ENCODE data around the gene MSN.

Gene MSN

DNA sequence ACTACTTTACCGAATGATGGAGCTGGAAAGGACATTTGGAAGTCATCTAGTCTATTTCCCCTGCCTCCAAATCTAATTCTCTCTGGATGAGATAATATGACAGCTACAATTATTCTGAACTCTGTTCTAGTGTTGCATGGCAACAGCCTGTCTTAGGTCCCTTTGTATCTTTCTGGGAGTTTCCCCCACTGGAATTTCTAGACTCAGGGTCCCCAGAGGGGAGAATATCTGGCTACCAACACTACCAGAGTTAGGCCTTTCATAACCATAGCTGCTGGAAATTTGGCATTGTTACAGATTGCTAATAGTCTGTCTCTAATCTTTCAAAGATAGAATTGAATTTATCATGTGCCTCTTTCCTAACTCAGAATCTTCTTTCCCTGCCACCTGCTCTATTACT lies 4.5 kb downstream of the MSN start:
- no peak for DNase-seq (ENCODE audit: extremely low read depth in 1 of 2, low read depth in 1 of 2)

- no peak for DNase-seq (ENCODE audit: extremely low read depth in 1 of 2, low read depth in 1 of 2)
These were observed 6.4 kb downstream of the MSN start for GRCh38 chrX:65673857-65674203.

DNA sequence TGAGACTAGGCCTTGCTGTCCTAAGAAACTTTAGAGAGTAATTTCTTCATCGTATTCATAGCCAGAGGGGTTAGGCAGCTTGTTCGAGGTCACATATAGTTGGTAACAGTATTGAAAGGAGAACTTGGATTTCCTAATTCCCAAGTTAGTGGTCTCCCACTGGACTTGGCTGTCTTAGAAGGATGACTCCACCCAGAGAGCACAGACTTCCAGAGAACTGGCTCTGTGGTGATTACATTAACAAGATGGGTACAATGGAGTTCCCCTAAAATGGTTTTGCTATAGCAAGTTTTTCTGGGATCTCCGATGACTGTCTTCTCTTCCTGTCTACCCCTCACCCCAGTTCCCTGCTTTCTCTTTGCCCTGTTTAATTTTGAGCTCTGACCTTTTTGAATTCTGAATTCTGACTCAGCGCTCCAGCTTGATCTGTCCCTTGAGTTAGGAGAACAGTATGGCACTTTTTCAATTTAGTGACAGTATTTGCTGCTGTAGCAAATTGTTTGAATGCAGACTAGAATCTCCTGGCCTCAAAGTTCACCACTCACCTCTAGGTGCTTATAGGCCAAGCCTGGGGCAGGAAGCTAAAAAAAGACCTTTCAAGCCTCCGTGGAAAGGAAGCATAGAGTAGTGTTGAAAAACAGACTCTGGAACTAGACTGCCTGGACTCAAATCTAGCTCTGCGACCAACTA lies 6.9 kb downstream of the MSN start:
- DNase-seq (ENCODE audit: extremely low read depth in 1 of 2, low read depth in 1 of 2): no peak

- no peak for DNase-seq (ENCODE audit: extremely low read depth in 1 of 2, low read depth in 1 of 2)
These were observed 10.6 kb downstream of the MSN start for GRCh38 chrX:65677954-65678469.

DNA sequence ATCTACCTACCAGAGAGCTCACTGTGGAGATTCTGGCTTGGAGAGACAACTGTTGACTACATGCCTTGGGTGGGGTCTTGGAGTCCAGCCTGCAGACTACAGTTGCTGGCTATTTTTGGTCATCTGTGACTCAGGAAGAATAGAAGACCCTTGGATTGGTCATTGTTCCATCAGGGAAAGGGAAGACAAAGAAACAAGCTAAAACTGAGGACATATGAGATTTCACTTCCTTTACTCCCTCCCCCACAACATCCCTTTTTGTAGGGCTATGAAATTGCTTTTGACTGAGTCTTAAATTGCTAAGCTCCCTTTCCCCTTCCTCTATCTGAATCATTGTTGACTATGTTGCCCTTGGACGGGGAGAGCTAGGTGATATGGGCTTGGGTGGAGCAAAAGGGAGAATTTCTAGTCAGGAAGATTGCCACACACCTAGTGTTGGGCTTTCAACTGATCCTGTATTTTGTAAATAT lies 11.7 kb downstream of the MSN start:
- DNase-seq (ENCODE audit: extremely low read depth in 1 of 2, low read depth in 1 of 2): no peak

DNA sequence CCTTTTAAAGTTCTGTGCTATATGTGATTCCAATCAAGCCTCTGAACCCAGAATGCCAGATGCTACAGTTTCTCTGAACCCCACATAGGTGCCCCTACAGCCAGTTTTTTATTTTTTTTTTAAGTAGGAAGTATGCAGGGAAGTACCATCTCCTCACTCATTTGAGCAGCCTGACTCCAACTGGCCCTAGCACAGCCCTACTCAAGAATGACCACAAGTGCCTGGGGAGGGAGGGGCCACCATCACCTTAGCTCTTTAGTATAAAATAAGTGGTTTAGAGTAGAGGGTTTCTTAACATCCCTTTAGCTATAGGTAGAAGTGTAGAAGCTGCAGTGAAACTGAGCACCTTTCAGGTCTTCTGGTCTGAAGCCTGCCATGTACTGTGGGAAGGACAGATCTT lies 14.4 kb downstream of the MSN start:
- no peak for DNase-seq (ENCODE audit: extremely low read depth in 1 of 2, low read depth in 1 of 2)

- no peak for DNase-seq (ENCODE audit: extremely low read depth in 1 of 2, low read depth in 1 of 2)
These were observed 17.7 kb downstream of the MSN start for GRCh38 chrX:65685112-65685511.

DNA sequence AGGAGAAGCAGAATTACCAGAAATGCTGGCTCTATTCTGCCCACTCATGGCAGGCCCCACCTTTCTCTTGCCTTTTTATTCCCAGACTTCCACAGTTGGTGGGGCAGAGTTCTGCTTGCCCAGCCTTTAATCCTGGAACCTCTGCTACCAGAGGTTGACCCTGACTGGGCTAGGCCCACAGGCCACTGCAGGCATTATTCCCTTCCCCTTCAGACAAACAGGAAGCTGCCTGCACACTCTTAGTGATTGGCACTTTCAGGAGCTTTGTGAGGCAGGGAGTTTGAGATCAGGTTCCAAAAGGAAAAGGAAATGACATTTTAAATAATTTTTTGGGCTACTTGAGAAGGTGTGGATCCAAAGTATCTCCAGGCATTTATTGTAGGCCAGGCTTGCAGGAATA lies 18.8 kb downstream of the MSN start:
- DNase-seq (ENCODE audit: extremely low read depth in 1 of 2, low read depth in 1 of 2): no peak

DNA sequence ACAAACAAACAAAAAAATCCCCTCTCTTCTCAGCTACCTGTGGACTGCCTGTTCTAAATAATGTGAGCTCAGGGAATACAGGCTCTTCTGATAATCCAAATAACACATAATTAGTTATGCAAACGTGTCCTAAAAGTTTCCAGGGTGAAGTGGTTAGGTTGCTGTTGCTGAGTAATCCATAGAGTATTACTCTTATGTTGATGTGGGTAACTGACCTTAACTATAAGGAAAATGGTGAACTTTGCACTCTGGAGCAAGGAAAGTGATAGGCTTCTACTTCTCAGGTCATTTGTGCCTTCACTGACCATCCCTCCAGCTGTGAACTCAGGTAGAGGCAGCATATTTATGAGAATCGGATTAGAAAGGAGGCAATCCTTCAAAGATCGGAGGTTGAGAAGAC lies 19.9 kb downstream of the MSN start:
- DNase-seq (ENCODE audit: extremely low read depth in 1 of 2, low read depth in 1 of 2): no peak

DNA sequence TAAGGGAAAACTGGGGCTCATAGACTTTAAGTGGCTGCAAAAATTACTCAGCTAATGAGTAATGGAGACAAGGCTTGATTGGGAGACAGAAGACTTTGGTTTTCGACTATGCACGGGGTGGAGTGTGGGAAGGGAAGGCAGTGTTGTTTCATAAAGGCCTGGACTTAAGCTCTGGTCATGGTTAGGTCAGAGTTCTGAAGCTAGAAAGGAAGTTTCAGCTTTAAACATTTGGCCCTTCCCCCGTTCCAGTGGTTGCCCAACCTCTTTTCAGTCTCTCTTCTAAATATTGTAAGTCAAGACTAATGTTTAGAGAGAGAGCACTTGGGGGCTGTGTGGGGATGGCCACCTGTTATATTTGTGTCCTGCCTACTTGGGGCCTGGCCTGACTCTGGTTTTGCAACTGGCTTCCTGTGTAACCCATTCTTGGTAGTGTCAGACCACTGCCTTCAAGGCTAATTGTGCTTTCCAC lies 21.0 kb downstream of the MSN start:
- DNase-seq (ENCODE audit: extremely low read depth in 1 of 2, low read depth in 1 of 2): no peak

DNA sequence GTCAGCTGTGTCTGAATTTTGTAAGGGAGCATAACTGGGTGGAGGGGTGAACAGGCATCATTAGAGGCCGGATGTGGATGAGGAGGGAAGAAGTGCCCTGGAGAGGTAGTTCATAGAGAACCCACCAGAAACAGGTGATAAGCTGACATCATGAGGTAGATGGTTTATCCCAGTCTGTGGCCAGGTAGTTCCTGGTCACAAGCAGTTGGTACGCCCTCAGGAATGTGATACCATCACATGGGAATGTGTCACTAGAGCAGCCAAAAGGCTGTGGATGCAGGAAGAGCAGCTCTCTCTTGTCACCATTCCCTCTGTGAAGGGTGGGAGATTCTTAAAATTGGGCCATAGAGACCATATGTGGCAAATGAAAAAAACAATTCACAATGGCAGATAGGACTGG lies 21.9 kb downstream of the MSN start:
- DNase-seq (ENCODE audit: extremely low read depth in 1 of 2, low read depth in 1 of 2): no peak

DNA sequence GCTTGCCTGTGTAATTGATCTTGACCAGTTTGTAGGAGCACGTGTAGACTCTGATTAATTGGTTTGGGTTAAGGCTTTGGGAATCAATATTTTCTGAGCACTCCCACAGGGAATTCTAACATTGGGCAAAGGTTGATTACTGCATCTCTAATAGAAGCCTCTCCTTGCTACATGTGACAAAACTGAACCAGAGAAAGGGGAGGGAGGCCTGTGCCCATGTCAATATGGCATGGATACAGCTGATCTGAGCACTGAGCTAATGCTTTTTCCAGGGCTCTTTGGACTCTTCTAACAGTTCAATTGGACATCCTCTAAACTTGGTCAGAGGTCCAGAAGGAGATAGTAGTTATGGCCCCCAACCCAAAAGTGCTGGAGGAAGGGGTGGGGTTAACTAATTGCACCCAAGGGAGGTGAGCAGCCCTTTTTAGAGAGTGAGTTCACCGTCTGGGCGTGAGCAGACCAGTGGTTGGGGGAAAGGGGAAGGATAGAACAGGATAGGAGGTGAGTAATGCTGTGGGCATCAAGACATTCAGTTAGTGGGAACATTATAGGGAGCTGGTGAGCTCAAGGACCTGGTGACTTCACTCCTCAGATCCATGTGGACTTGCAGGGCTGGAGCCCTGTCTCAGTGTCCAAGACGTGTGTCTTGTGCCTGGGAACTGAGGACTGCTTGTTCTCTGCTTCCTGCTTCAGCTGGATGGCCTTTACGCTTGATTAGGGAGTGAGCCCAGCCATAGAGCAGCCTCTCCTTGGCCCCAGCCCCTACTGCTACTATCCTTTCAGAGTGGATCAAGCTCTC lies 22.8 kb downstream of the MSN start:
- no peak for DNase-seq (ENCODE audit: extremely low read depth in 1 of 2, low read depth in 1 of 2)

DNA sequence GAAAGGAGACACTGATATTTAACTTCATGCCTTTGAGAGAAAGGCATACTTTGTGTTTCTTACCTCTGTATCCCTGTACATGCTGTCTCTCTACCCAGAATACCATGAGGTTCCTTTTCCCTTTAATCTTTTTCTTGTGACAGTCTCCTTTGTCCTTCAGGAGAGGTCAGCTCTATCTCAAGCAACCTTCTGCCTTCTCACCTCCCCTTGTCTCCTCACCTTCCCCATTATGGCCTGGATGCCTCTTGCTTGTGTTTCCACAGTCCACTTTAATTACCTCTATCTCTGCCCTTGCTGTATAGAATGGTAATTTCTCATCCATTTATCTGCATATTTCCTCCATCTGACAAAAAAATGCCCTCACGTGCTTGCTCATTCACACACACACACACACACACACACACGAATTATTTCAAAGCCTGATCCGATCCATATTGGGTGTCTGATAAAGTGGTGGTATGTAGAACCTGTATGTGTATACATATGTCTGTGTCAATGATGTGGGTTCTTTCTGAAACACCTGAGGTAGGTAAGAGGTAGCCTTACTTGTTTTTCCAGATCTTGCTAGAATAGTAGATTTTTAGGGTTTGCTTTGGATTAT lies 28.5 kb downstream of the MSN start:
- no peak for DNase-seq (ENCODE audit: extremely low read depth in 1 of 2, low read depth in 1 of 2)

DNA sequence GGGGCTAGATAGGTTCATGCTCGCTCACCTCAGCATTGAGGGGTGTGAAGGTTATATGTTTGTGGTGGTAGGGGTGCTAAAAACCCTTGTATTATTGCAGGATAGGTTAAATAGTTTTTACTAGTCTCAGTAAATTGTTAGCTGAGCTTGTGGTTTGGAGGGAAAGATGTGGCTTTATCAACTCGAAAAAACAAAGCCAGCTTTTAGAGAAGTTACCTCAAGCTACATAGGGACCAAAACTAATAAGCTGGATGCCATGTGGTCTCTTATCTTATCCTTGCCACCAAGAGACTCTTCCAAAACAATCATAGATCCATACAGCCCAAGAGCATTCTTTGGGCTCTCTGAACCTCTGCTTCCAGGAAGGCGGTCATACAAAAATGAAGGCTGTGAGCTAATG lies 29.2 kb downstream of the MSN start:
- no peak for DNase-seq (ENCODE audit: extremely low read depth in 1 of 2, low read depth in 1 of 2)

GRCh38 chrX:65697211-65697641 lies 29.8 kb downstream of the MSN start:
- DNase-seq (ENCODE audit: extremely low read depth in 1 of 2, low read depth in 1 of 2): no peak

- peak; percentile 62 to 68 for DNase-seq (ENCODE audit: extremely low read depth in 1 of 2, low read depth in 1 of 2)
These were observed 30.7 kb downstream of the MSN start for GRCh38 chrX:65697915-65698796.

GRCh38 chrX:65702956-65703355 lies 35.5 kb downstream of the MSN start:
- no peak for DNase-seq (ENCODE audit: extremely low read depth in 1 of 2, low read depth in 1 of 2)

DNA sequence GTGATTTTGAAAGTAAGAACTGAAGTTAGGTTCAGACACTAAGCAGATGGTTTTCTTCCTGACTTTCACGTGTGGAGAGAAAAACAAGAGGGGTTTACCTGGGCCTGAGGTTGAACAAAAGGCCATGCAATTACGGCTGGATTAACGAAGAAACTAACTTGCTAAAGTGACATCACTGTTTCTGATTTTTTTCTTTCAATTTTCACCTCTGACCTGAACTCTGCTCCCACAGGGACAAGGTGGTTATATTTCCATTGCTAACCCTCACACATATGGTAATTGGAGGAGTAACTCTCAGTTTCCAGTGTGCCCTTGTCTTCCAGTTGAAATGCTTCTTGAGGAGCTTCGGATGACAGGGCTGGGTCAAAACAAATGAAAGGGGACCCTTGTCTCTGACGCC lies 38.0 kb downstream of the MSN start:
- DNase-seq (ENCODE audit: extremely low read depth in 1 of 2, low read depth in 1 of 2): no peak

DNA sequence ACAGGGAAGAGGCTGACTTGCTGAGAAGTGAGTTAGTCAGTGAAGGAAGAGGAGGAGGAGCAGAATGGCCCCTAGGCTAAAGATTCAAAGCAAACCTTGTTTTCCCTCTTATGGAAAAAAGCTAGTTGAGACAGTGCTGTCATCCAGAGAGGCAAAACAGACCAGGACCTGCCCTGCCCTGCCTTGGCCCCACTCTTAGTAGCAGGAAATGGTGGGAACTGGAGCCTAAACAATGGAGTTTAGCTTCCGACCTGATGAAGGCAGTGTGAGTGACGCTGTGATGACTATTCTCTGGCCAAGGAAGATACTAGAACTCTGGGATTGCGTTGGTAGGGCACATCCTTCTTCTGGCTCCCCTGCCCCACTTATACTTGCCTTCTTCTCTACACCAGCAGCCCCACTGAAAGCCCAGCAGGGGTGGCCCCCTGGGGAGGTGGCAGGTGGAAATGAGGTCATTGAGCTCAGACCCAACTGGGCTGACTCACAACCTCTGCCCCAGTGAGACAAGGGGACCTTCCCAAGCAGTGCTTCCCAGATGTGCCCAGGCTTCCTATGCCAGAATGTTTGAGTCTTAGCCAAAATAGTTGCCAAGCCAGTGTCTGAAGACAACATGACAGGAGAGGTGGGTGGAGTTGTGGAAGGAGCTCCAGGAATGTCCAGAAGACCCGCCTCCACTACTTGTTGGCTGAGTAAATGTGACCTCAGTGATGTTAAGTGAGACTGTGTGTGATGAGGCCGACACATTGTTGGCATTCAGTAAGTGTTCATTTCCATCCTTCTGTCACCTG lies 38.8 kb downstream of the MSN start:
- peak in 1 of 2 donors; percentile 45 for DNase-seq (ENCODE audit: extremely low read depth in 1 of 2, low read depth in 1 of 2)

DNA sequence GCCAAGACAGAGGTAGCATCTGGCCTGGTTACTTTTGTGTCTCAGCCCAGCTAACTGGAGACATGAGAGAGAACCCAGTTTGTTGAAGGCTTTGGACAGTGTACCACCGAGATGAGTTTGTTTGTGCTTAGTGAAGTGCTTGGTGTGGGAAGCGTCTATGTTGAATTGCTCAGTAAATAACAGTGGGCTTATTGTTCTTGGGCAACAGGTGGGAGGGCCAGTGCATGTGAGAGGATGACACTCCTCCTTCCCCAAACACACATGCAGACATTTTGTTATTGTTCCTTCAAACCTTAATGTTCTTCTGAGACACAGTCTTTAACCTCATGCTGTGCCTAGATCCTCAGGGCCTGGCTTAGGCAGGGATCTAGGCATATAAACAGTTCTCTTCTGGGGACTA lies 39.7 kb downstream of the MSN start:
- DNase-seq (ENCODE audit: extremely low read depth in 1 of 2, low read depth in 1 of 2): no peak

All from stimulated activated CD8-positive, alpha-beta memory T cell treated with anti-CD3 and anti-CD28 coated beads, Interleukin-7, amount 100 ng/mL, for 48 hours (primary cell).